NCI-H82 (cell line): ENCODE results near the gene RTN4.

ENCODE experiments used
- DNase-seq: peaks from one replicate; lab custom pipeline; 2025; lab: John Stamatoyannopoulos, UW

RTN4 gene

DNA sequence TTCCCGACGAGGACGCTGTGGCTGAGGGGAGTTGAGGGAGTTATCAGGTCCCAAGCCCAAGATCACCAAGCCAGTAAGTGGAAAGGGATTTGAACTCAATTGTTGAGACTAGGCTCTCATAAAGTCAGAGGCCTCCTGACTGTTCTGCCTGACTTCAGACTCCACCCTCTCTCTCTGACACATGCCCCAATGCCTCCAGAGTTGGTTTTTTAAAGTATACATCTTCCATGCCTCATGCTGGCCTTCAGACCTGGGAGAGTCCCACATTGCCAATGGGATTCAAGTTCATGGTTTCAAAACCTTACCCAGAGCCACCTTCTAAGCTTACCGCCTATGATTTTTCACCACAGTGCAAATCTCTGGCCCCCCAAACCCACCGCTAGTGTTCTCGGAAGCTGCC is 100.8 kb downstream of the RTN4 start:
- DNase-seq, result no peak

DNA sequence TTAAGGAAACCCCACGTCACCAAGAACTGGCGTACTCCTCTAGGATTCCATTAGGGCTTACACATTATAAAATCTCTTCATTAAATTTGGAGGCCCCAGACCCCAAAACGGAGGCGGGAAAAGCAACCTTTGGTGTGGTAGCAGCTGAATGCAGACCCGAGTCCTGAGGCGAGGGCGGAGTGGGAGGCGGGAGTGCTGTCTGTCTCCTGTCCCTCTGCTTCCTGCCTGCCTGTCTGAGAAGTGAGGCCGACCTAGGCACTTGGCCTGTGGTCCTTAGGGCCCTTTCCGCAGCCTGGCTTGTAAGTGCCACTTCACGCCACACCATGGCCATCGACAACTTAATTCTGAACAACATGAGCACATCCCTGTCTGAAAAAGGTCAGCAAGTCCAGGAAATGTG is 102.1 kb downstream of the RTN4 start:
- no peak for DNase-seq

- peak; percentile 75 for DNase-seq
These were observed 102.6 kb downstream of the RTN4 start for GRCh38 chr2:54947646-54948045.

GRCh38 chr2:54947136-54947535 is 103.1 kb downstream of the RTN4 start:
- no peak for DNase-seq

- no peak for DNase-seq
These were observed 103.9 kb downstream of the RTN4 start for GRCh38 chr2:54946220-54946805.

GRCh38 chr2:54945391-54946219 is 104.6 kb downstream of the RTN4 start:
- no peak for DNase-seq

DNA sequence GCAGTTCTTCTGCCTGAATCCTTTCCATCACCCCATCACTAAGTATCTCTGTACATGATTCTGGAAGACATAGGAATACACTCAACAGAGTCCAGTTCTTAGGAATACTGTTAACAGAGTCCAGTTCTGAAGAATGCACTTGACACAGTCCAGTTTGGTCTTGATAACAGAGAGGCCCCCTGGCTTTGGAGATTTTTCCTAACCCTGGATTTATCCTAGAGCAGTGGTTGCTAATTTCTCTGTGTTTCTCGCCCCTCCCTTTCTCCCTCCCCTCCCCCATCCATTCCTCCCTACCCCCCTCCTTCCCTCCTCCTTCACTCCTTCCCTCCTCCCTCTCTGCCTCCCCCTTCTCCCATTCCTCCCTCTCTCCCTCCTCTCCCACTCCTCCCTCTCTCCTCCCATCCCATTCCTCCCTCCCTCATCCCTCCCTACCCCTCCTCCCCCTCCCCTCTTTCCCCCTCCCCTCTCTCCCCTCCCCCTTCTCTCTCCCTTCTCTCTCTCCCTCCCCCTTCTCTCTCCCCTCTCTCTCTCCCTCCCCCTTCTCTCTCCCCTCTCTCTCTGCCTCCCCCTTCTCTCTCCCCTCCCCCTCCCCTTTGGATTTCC is 105.4 kb downstream of the RTN4 start:
- no peak for DNase-seq

DNA sequence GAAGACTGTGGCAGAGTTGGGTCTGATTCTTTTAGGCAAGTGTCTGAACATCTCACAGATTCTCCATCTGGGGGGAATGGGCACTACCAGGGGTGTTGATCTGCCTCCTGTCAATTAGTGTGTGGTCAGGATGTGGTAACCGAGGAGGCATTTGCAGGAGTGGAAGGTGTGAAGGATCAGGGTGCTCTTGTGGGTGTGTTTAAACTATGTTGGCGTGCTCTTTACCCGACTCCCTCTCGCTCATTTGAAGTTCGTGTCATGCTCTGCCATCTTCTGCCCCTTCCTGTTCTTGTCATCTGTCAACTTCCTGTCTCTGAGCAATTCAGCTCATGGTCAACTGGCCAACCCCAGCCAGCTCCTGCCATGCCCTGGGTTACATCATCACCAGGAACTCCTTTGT is 107.9 kb downstream of the RTN4 start:
- DNase-seq, result no peak

GRCh38 chr2:54941248-54941984 is 108.8 kb downstream of the RTN4 start:
- no peak for DNase-seq

GRCh38 chr2:54940723-54941122 is 109.5 kb downstream of the RTN4 start:
- no peak for DNase-seq

GRCh38 chr2:54939446-54940118 is 110.7 kb downstream of the RTN4 start:
- no peak for DNase-seq

GRCh38 chr2:54936766-54937165 is 113.5 kb downstream of the RTN4 start:
- DNase-seq, result no peak

DNA sequence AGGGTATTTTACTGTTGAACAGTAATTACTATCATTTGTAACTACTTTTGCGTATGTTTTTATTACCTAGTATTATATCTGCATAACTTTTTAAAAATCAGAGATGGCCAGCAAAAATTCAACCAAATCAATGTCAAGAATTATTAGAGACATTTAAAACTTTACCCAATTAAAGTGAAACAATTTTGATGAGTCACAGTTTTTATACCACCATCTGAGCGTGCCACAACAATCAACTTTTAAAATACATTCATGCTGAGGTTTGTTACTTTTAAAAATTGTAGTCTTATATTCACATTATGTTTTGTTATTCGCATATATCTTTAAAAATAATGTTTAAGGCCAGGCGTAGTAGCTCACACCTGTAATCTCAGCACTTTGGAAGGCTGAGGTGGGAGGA is 114.9 kb downstream of the RTN4 start:
- no peak for DNase-seq

- DNase-seq, result no peak
These were observed 118.8 kb downstream of the RTN4 start for GRCh38 chr2:54931473-54931872.

GRCh38 chr2:54928719-54929118 is 121.5 kb downstream of the RTN4 start:
- no peak for DNase-seq

DNA sequence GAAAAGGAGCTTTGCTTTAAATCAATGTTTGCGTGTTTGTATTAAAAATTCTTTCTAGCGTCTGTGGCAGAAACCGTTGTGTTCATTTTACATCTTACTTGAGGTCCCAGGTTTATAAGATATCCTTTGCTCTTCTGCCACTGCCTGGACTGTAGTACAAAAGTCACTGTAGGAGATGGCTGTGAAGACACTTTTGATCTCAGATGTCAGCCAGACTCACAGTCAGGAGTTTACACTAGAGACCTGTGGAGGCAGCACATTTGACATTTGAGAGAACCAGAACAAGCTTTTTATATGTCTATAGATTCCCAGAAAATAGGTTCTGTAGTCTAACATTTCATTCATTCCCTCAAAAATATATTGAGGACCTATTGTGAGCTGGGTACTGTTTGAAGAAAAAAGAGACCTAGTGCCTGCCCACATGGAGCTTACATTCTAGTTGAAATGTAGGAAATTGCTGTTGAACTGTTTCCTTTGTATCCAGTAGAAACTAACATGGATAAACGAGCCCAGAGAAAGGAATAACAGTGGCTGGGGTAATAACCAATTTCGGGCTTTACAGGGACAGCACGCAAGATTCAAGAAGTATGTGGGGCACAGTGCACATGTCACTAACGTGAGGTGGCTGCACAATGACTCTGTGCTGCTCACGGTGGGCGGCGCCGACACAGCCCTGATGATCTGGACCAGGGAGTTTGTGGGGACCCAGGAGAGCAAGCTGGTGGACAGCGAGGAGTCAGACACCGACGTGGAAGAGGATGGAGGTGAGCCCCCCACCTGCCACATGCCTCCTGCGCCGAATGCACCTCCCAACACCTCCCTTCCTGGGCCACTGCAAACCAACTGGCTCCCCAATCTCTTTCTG is 122.3 kb downstream of the RTN4 start:
- DNase-seq, result no peak

DNA sequence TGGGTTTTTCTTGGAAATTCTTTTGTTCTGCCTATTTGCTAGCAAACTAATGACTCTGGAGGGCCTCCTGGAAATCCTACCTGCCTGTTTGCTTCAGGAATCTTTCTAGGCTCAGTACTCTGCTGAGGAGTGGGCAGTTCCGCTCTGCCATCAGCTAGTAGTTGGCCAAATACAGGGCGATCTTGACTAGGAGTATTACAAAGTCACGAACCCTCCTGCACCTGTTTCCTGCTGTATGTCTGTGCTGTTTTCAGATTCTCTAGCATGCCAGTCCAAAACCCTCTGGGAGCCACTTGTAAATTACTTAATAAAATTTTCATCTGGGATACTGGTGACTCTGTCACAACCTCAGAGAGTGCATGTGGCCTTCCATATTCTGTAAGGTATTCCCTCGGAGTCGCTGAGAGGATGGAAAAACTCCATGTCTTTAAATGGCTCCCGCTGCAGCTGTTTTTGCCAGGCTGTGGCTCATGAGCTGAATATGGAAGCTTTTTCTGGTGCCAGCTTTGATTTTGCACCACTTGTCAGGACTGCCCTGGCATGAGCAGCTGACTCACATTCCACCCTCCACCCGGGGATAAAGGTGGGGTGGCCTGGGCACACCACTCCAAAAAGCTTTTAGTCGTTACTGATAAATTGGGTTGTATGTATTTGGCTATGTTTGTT is 123.0 kb downstream of the RTN4 start:
- no peak for DNase-seq

GRCh38 chr2:54925022-54925421 is 125.2 kb downstream of the RTN4 start:
- DNase-seq, result no peak

- no peak for DNase-seq
These were observed 126.1 kb downstream of the RTN4 start for GRCh38 chr2:54924121-54924520.
